Liver (tissue), 9 donors: ENCODE measurements around the gene PAQR4. TPM values are rescaled to one million over a fixed set of nuclear protein-coding genes. Genes with fewer than 3 reads are reported as not detected.
A peak's percentile ranks its signal among the peaks of the same experiment; 100 is the strongest.

ENCODE experiments used
- DNase-seq: peaks from one replicate; pipeline ENCODE4 v3.0.0-alpha.2; 2017; ENCODE audit warnings: low spot score
- H3K27ac ChIP-seq, 2 donors: one replicate each; pipeline ENCODE4 v1.7.0; 2013; ENCODE audit warnings: inconsistent platforms in 2 of 2, low read length in 2 of 2, control low read depth in 1 of 2, low read depth in 1 of 2, mild to moderate bottlenecking in 1 of 2
- H3K27me3 ChIP-seq, 4 donors: one replicate each; pipeline versions ENCODE4 v1.6.1 to v1.7.0; 2013; ENCODE audit warnings: low read length in 3 of 4, inconsistent platforms in 1 of 4, mild to moderate bottlenecking in 1 of 4, moderate library complexity in 1 of 4; ENCODE audit not compliant: control insufficient read depth in 4 of 4, insufficient read depth in 4 of 4
- H3K36me3 ChIP-seq, 4 donors: one replicate each; pipeline versions ENCODE4 v1.6.1 to v1.7.0; 2013; ENCODE audit warnings: low read length in 3 of 4, mild to moderate bottlenecking in 3 of 4, low read depth in 1 of 4, moderate library complexity in 1 of 4; ENCODE audit not compliant: control insufficient read depth in 4 of 4, insufficient read depth in 3 of 4
- H3K4me1 ChIP-seq, 4 donors: one replicate each; pipeline versions ENCODE4 v1.6.1 to v1.7.0; 2013; ENCODE audit warnings: low read length in 3 of 4, mild to moderate bottlenecking in 3 of 4, moderate library complexity in 1 of 4; ENCODE audit not compliant: control insufficient read depth in 4 of 4, insufficient read depth in 4 of 4
- H3K4me3 ChIP-seq, 3 donors: one replicate each; pipeline versions ENCODE4 v1.6.1 to v1.7.0; 2013; ENCODE audit warnings: low read length in 3 of 3, control low read depth in 1 of 3, low read depth in 1 of 3, mild to moderate bottlenecking in 1 of 3
- H3K9ac ChIP-seq, 2 donors: one replicate each; pipeline ENCODE4 v1.7.0; 2013; ENCODE audit warnings: low read length in 2 of 2, mild to moderate bottlenecking in 2 of 2, moderate library complexity in 2 of 2, control low read depth in 1 of 2, low read depth in 1 of 2
- H3K9me3 ChIP-seq, 4 donors: one replicate each; pipeline versions ENCODE4 v1.6.1 to v1.7.0; 2013; ENCODE audit warnings: low read length in 3 of 4; ENCODE audit not compliant: control insufficient read depth in 4 of 4
- CTCF ChIP-seq: fragments of 150-350 bp; IDR thresholded peaks from 2 replicates; pipeline ENCODE4 v1.5.1; 2017; ENCODE audit warnings: improper control_type of control experiment, low read depth, low read length; ENCODE audit not compliant: missing input control
- EGR1 ChIP-seq, 2 donors: IDR thresholded peaks; 2 replicates each; pipeline ENCODE4 v1.6.1; 2016 to 2018; ENCODE audit warnings: antibody characterized with exemption in 2 of 2, low read depth in 2 of 2
- HNF4A ChIP-seq, 2 donors: conservative IDR thresholded peaks; 2 replicates each; pipeline ENCODE4 v1.6.1; 2016; ENCODE audit warnings: antibody characterized with exemption in 2 of 2, mild to moderate bottlenecking in 2 of 2
- JUND ChIP-seq, 2 donors: IDR thresholded peaks; 2 replicates each; pipeline ENCODE4 v1.6.1; 2016; ENCODE audit warnings: antibody characterized with exemption in 2 of 2
- NR2F2 ChIP-seq: IDR thresholded peaks from 2 replicates; pipeline ENCODE4 v1.6.1; 2016; ENCODE audit warnings: antibody characterized with exemption
- RXRA ChIP-seq, 2 donors: IDR thresholded peaks; 2 replicates each; pipeline ENCODE4 v1.6.1; 2017 to 2018; ENCODE audit warnings: antibody characterized with exemption in 2 of 2, mild to moderate bottlenecking in 1 of 2
- SP1 ChIP-seq: IDR thresholded peaks from 2 replicates; pipeline ENCODE4 v1.6.1; 2018; ENCODE audit warnings: antibody characterized with exemption, mild to moderate bottlenecking
- YY1 ChIP-seq: IDR thresholded peaks from 2 replicates; pipeline ENCODE4 v1.6.1; 2016; ENCODE audit warnings: antibody characterized with exemption, mild to moderate bottlenecking
- WGBS: extraction: QIAGEN DNeasy Blood & Tissue Kit; methylation state at CpG from one replicate; pipeline ENCODE4 v1.1.7; 2013; 5-methylcytosine and 5-hydroxymethylcytosine counted together
- polyA plus RNA-seq, 2 donors: library from polyadenylated mRNA; stranded (reverse) in 1 of 2; unstranded in 1 of 2; fragments of 200-250 nt in 1 of 2; fragments of >200 nt in 1 of 2; fragmentation: Nextera tagmentation in 1 of 2; extraction: Ambion mirVana in 1 of 2; gene quantifications; one replicate each; pipeline versions ENCODE4 v1.2.1 to v1.2.3, GENCODE V29; 2013 to 2015
- total RNA-seq, 2 donors: library from RNA; depleted of rRNA; stranded (reverse); fragments of >200 nt; gene quantifications; one replicate each; pipeline ENCODE4 v1.2.3, GENCODE V29; 2014
- TF ChIP-seq, protein P1 (sequence below): IDR thresholded peaks from 2 replicates; pipeline ENCODE4 v1.6.1; 2016; ENCODE audit warnings: antibody characterized with exemption, mild to moderate bottlenecking
- TF ChIP-seq, protein P2 (sequence below): IDR thresholded peaks from 2 replicates; pipeline ENCODE4 v1.6.1; 2016; ENCODE audit warnings: antibody characterized with exemption
- donor health status: healthy.
- donor health status: healthy.
- donor health status: healthy.
- donor health status: healthy.
- donor health status: healthy.

Gene PAQR4
- total and polyA plus RNA-seq, 4 donors, result 0.63 to 9.9 (median 2.0) TPM

- Histone ChIP-seq H3K9me3 (no peaks in the 10 kb centered on the region), H3K9ac (peak overlapping the region; percentile 22 to 61), H3K27me3 (no peaks in the 10 kb centered on the region), H3K27ac (peak overlapping the region; percentile 92 to 95), H3K4me1 (peaks cover 12 to 37% (median 26%) of the 10 kb centered on the region in 4 donors), H3K36me3 (peaks cover 0 to 9% (median 3%) of the 10 kb centered on the region in 4 donors), H3K4me3 (peak overlapping the region; percentile 68 to 75 (median 74))
- DNase-seq, result peak; percentile 76
- 36% methylated on average over 25 of the region's 25 CpGs for WGBS
- TF ChIP-seq CTCF (peak; percentile 22), RXRA (IDR thresholded peaks at IDR 0.05) (no peak), NR2F2 (no peak), SP1 (no peak)
These were observed 52.5 kb downstream of the PAQR4 start for GRCh38 chr16:3021449-3022207.

GRCh38 chr16:3022208-3022683 lies 53.1 kb downstream of the PAQR4 start:
- no peaks in the 10 kb centered on the region for H3K27me3 ChIP-seq
- no peak overlapping the region for H3K4me3 ChIP-seq
- peaks cover 0 to 14% (median 3%) of the 10 kb centered on the region in 4 donors for H3K36me3 ChIP-seq
- no peak for DNase-seq
- peak overlapping the region in 1 of 2 donors; percentile 22 for H3K9ac ChIP-seq
- H3K4me1 ChIP-seq, result peaks cover 12 to 37% (median 26%) of the 10 kb centered on the region in 4 donors
- peak overlapping the region; percentile 95 to 97 for H3K27ac ChIP-seq
- WGBS, result 54% methylated on average over 8 of the region's 8 CpGs
- TF ChIP-seq JUND (IDR thresholded peaks at IDR 0.05) (peak; percentile 74 to 92), EGR1 (IDR thresholded peaks at IDR 0.05; ENCODE audit: low read depth in 2 of 2) (peak; percentile 28 to 55), HNF4A (conservative IDR thresholded peaks at IDR 0.05) (no peak), NR2F2 (no peak), YY1 (no peak), CTCF (no peak)
- TF ChIP-seq, protein P1, sequence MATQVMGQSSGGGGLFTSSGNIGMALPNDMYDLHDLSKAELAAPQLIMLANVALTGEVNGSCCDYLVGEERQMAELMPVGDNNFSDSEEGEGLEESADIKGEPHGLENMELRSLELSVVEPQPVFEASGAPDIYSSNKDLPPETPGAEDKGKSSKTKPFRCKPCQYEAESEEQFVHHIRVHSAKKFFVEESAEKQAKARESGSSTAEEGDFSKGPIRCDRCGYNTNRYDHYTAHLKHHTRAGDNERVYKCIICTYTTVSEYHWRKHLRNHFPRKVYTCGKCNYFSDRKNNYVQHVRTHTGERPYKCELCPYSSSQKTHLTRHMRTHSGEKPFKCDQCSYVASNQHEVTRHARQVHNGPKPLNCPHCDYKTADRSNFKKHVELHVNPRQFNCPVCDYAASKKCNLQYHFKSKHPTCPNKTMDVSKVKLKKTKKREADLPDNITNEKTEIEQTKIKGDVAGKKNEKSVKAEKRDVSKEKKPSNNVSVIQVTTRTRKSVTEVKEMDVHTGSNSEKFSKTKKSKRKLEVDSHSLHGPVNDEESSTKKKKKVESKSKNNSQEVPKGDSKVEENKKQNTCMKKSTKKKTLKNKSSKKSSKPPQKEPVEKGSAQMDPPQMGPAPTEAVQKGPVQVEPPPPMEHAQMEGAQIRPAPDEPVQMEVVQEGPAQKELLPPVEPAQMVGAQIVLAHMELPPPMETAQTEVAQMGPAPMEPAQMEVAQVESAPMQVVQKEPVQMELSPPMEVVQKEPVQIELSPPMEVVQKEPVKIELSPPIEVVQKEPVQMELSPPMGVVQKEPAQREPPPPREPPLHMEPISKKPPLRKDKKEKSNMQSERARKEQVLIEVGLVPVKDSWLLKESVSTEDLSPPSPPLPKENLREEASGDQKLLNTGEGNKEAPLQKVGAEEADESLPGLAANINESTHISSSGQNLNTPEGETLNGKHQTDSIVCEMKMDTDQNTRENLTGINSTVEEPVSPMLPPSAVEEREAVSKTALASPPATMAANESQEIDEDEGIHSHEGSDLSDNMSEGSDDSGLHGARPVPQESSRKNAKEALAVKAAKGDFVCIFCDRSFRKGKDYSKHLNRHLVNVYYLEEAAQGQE, result no peak
- TF ChIP-seq, protein P2, sequence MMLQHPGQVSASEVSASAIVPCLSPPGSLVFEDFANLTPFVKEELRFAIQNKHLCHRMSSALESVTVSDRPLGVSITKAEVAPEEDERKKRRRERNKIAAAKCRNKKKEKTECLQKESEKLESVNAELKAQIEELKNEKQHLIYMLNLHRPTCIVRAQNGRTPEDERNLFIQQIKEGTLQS, result no peak
- no peaks in the 10 kb centered on the region for H3K9me3 ChIP-seq
